T-helper 1 cell (primary cell): Measurements from ENCODE around the gene ADAM23.
"Not testable (repeated sequence)": the region's sequence is repeated elsewhere in the genome, so short reads cannot be mapped to it uniquely, and the experiment has no call there.

Experiments used
- DNase-seq, 5 donors: peaks; one replicate each; pipeline ENCODE4 v3.0.0-alpha.2; 2012 to 2020
- total RNA-seq, 4 donors: gene quantifications; one replicate each; lab custom pipeline; 2026; lab: John Stamatoyannopoulos, UW

ADAM23 gene
- 9.9 to 66.6 (median 12.4) reads per million in 4 donors for total RNA-seq

DNA sequence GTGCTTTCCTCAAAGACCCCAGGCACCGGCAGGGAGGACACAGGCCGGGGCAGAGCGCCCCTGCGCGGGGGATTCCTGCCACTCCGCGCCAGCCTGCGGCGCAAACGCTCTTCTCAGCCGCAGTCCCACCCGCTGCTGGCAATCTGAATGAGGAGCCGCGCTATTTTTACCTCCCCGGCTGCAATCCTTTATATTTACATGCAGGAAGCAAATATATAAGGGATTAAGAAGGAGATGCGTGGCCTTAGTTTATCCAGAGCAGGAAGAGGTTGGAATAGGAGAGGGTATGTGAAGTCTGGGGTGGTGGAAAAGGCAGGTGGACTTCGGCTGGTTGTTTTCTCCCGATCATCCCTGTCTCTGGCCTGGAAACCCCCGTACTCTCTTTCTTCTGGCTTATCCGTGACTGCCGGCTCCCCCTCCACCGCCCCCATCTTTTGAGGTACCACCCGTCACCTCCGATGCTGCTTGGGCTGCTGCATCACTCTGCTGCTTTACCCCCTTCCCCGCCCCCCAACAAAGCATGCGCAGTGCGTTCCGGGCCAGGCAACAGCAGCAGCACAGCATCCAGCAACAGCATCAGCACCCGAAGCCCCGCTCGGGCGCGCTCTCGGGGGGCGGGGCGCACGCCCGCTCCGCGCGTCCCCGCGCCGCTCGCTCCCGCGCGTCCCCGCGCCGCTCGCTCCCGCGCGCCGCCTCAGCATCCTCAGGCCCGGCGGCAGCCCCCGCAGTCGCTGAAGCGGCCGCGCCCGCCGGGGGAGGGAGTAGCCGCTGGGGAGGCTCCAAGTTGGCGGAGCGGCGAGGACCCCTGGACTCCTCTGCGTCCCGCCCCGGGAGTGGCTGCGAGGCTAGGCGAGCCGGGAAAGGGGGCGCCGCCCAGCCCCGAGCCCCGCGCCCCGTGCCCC lies at the start of gene ADAM23:
Gene ADAM23 (plus strand): TSS at position 700 of the 902 bp plus-strand sequence. CDS start 335 bp downstream, outside the sequence.
- peak in 4 of 5 donors; percentile 18 to 53 (median 27) for DNase-seq

DNA sequence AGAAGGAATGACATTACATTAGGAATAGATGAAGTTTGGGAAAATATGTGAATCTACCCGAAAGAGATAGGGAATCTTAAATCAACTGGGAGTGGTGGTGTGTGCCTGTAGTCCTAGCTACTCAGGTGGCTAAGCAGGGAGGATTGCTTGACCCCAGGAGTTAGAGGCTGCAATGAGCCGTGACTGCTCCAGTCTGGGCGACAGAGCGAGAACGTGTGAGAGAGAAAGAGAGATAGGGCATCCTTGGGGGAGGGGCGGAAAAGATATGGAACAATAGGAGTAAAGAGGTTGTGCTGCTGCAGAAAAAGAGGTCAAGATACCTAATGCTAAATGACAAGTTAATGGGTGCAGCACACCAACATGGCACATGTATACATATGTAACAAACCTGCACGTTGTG lies 47.1 kb upstream of the ADAM23 start:
- DNase-seq: no peak

GRCh38 chr2:206402956-206403569 lies 40.3 kb upstream of the ADAM23 start:
- DNase-seq: not testable (repeated sequence)

GRCh38 chr2:206408323-206409320 lies 34.7 kb upstream of the ADAM23 start:
- no peak for DNase-seq

- DNase-seq: no peak
Observed at GRCh38 chr2:206410714-206411113, 32.6 kb upstream of the ADAM23 start.

GRCh38 chr2:206415618-206416243 lies 27.6 kb upstream of the ADAM23 start:
- DNase-seq: no peak

DNA sequence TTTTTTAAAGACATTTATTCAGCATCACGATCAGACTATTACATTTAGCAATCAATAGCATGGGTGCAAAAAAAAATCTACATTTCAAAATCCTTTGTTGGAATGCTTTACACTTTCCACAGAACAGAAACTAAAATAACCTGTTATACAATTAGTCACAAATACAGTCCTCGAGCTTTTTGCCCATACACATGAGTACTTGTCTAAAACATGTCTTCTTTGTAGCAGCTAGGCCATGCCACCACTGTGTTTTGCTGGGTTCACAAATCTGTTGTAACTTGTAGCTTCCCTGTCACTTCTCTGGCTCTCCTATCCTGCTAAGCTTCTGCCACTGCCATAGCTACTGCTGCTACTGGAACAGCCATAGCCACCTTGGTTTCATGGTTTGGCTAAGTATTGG lies 24.4 kb upstream of the ADAM23 start:
- no peak for DNase-seq

DNA sequence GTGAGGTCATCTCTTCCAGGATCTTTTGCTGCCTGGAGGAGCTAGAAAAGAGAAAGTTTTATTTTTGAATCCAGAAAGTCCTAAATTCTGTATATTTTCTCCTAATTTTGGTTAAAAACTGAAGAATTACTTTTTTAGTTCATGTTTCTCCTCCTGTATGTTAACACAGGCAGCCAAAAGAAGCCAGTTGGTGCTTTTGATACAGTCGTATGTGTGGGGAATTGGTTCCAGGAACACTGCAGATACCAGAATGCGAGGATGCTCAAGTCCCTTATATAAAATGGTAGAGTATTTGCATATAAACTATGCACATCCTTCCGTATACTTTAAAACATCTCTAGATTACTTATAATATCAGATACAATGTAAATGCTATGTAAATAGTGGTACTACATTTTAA lies 22.6 kb upstream of the ADAM23 start:
- no peak for DNase-seq

- DNase-seq: no peak
Observed at GRCh38 chr2:206422493-206422892, 20.8 kb upstream of the ADAM23 start.

GRCh38 chr2:206423147-206423546 lies 20.2 kb upstream of the ADAM23 start:
- DNase-seq: no peak

GRCh38 chr2:206424134-206424533 lies 19.2 kb upstream of the ADAM23 start:
- no peak for DNase-seq

DNA sequence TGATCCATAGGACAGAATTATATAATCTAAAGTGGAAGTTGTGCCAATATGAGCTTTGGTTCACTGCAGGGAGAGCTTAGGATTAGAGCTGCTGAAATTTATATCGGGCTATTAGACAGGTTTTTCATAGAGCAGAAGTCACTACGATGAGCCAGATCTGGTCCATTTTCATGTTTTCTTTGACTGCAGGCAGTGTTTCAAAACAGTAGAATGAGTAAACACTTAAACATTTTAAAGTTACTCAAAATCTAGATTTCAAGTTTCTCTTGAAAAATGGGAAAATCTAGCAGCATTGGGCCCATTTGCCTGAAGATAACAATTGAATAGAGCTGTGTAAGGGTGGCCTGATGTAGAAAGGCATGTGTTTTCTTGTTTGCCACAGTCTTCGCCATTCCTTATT lies 14.5 kb upstream of the ADAM23 start:
- DNase-seq: no peak

GRCh38 chr2:206430452-206430851 lies 12.9 kb upstream of the ADAM23 start:
- no peak for DNase-seq

GRCh38 chr2:206431439-206431838 lies 11.9 kb upstream of the ADAM23 start:
- DNase-seq: no peak

GRCh38 chr2:206432193-206433082 lies 10.9 kb upstream of the ADAM23 start:
- DNase-seq: no peak

DNA sequence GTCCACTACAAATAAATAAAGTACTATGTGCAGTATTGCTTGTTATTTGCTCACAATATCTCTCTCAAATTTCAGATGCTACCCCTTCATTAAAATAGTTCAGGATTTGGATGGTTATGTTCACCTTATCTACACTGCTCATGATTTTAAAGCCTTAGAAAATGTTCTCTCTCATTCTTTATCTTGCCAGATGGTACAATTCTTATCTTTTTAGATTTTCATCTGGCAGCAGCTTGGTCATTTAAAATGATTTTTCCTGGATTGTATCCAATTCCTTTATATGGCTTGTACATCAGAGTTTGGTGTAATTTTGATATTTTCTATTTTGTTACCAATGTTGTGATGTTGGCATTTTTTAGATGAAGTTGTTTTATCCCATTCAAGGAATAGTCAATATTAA lies 10.1 kb upstream of the ADAM23 start:
- DNase-seq: no peak

- DNase-seq: no peak
Observed at GRCh38 chr2:206433686-206434085, 9.6 kb upstream of the ADAM23 start.

DNA sequence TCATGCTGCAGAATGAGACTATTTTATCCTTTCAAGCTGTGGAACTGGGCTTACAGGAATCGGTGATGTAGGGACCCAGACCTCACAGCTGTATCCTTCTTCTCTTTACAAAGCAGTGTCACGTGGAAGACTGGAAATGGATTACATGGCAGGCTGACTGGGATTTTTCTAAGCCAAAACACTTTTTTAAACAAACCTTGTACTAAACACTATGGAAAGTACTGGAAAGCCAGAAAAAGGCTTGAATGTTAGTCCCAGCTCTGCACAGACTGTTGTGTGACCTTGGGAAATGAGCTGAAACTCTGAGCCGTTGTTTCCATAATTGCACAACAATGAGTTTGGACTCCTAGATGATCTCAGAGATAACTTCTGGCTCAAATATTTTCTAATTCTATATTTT lies 7.6 kb upstream of the ADAM23 start:
- DNase-seq: no peak

DNA sequence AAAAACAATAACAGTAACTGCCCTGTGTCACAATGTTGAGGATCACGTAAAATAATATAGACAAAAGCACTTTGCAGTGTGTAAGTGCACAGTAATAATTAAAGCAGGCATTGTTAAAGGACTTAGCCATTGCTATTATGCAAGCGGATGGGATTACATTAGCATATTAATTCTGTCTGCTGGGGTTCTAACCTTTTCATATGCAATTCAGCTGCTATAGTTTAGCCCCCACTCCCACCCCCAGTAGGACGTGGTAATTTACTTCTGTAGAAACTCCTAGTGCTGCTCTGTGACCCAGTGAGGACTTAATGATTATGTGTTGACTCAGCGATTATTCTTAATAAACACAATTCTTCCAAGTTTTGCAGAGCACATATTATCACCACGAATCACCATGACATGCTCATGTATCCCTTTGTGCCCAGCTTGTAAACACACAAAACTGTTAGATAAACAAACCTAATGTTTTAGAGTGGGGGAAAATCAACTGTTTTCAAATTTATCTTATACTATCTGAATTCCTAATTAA lies 5.1 kb upstream of the ADAM23 start:
- no peak for DNase-seq

- DNase-seq: no peak
Observed at GRCh38 chr2:206442474-206442832, 879 bp upstream of the ADAM23 start.
